ENCODE data around the gene SPINK6. TPM values are rescaled to one million over a fixed set of nuclear protein-coding genes. Genes with fewer than 3 reads are reported as not detected.

SPINK6 gene
- total RNA-seq: not detected
- polyA plus RNA-seq: under 1 TPM in 1 of 2 donors, not detected in 1; 0.25 TPM
- long read RNA-seq, donor 1: 0 reads
- long read RNA-seq, donor 2: 0 reads
- long read RNA-seq, donor 3: 0 reads
- long read RNA-seq, donor 4: 0 reads
- long read RNA-seq, donor 5: 0 reads

GRCh38 chr5:148202531-148203203 is at the start of gene SPINK6:
Gene SPINK6 (plus strand): TSS chr5:148203042. CDS start chr5:148203097, 55 bp downstream.
- H3K4me3 ChIP-seq: no peak within 1 kb of the TSS
- no peaks in the 10 kb centered on the region for H3K36me3 ChIP-seq (ENCODE audit: control insufficient read depth in 4 of 4, insufficient read depth in 4 of 4, low read length in 4 of 4)
- no peak for ATAC-seq (ENCODE audit: insufficient read depth, low FRiP score)
- H3K27me3 ChIP-seq (ENCODE audit: control insufficient read depth in 3 of 3, insufficient read depth in 3 of 3, low read length in 2 of 3): no peaks in the 10 kb centered on the region
- H3K9ac ChIP-seq (ENCODE audit: insufficient read depth in 1 of 2, low read length in 2 of 2): no peak within 1 kb of the TSS
- no peak within 1 kb of the TSS for H3K27ac ChIP-seq (ENCODE audit: low read depth in 1 of 2, low read length in 1 of 2)
- TF ChIP-seq CTCF (IDR thresholded peaks at IDR 0.05; ENCODE audit: control extremely low read depth, extremely low read depth): no peak
- no peak for DNase-seq
- H3K4me1 ChIP-seq (ENCODE audit: control insufficient read depth in 5 of 5, insufficient read depth in 5 of 5, low read length in 5 of 5): no peaks in the 10 kb centered on the region
- WGBS, 2 donors: 93 to 98% methylated on average over 2 of the region's 2 CpGs
- H3K9me3 ChIP-seq (ENCODE audit: control insufficient read depth in 4 of 4, insufficient read depth in 3 of 4, low read length in 3 of 4): no peaks in the 10 kb centered on the region

GRCh38 chr5:148156609-148157008 is 46.2 kb upstream of the SPINK6 start:
- no peaks in the 10 kb centered on the region for H3K9me3 ChIP-seq (ENCODE audit: control insufficient read depth in 4 of 4, insufficient read depth in 3 of 4, low read length in 3 of 4)
- no peaks in the 10 kb centered on the region for H3K4me1 ChIP-seq (ENCODE audit: control insufficient read depth in 5 of 5, insufficient read depth in 5 of 5, low read length in 5 of 5)
- 85 to 100% methylated on average over 1 of the region's 1 CpG for WGBS, 2 donors
- ATAC-seq (ENCODE audit: insufficient read depth, low FRiP score) (no peak), DNase-seq (no peak)
- no peak overlapping the region for H3K9ac ChIP-seq (ENCODE audit: insufficient read depth in 1 of 2, low read length in 2 of 2)
- TF ChIP-seq CTCF (IDR thresholded peaks at IDR 0.05; ENCODE audit: control extremely low read depth, extremely low read depth): no peak
- H3K36me3 ChIP-seq (ENCODE audit: control insufficient read depth in 4 of 4, insufficient read depth in 4 of 4, low read length in 4 of 4): no peaks in the 10 kb centered on the region
- H3K27me3 ChIP-seq (ENCODE audit: control insufficient read depth in 3 of 3, insufficient read depth in 3 of 3, low read length in 2 of 3): no peaks in the 10 kb centered on the region
- H3K27ac ChIP-seq (ENCODE audit: low read depth in 1 of 2, low read length in 1 of 2): no peak overlapping the region
- H3K4me3 ChIP-seq: no peak overlapping the region

- Histone ChIP-seq H3K4me1 (ENCODE audit: control insufficient read depth in 5 of 5, insufficient read depth in 5 of 5, low read length in 5 of 5) (no peaks in the 10 kb centered on the region), H3K4me3 (no peak overlapping the region), H3K9ac (ENCODE audit: insufficient read depth in 1 of 2, low read length in 2 of 2) (no peak overlapping the region), H3K27ac (ENCODE audit: low read depth in 1 of 2, low read length in 1 of 2) (no peak overlapping the region), H3K27me3 (ENCODE audit: control insufficient read depth in 3 of 3, insufficient read depth in 3 of 3, low read length in 2 of 3) (no peaks in the 10 kb centered on the region), H3K36me3 (ENCODE audit: control insufficient read depth in 4 of 4, insufficient read depth in 4 of 4, low read length in 4 of 4) (no peaks in the 10 kb centered on the region), H3K9me3 (ENCODE audit: control insufficient read depth in 4 of 4, insufficient read depth in 3 of 4, low read length in 3 of 4) (no peaks in the 10 kb centered on the region)
- DNase-seq: no peak
- TF ChIP-seq CTCF (IDR thresholded peaks at IDR 0.05; ENCODE audit: control extremely low read depth, extremely low read depth): no peak
- ATAC-seq (ENCODE audit: insufficient read depth, low FRiP score): no peak
- 95% methylated on average over 1 of the region's 1 CpG for WGBS, 2 donors
Measured at GRCh38 chr5:148162038-148162437, 40.8 kb upstream of the SPINK6 start.

Measured in lung (tissue), 16 donors.